Loucy (cell line): ENCODE data around the gene EBF3.

Experiments
- EZH2phosphoT487 ChIP-seq: fragments of 200-600 bp; IDR thresholded peaks from 2 replicates; pipeline ENCODE4 v1.6.1; 2018; ENCODE audit warnings: antibody characterized with exemption, mild to moderate bottlenecking, moderate library complexity, borderline replicate concordance
- TF ChIP-seq, protein P1 (sequence below): fragments of 200-600 bp; sonication (generic); conservative IDR thresholded peaks from 2 replicates; pipeline ENCODE4 v1.5.1; 2014; ENCODE audit warnings: mild to moderate bottlenecking, antibody characterized with exemption, low read length

DNA sequence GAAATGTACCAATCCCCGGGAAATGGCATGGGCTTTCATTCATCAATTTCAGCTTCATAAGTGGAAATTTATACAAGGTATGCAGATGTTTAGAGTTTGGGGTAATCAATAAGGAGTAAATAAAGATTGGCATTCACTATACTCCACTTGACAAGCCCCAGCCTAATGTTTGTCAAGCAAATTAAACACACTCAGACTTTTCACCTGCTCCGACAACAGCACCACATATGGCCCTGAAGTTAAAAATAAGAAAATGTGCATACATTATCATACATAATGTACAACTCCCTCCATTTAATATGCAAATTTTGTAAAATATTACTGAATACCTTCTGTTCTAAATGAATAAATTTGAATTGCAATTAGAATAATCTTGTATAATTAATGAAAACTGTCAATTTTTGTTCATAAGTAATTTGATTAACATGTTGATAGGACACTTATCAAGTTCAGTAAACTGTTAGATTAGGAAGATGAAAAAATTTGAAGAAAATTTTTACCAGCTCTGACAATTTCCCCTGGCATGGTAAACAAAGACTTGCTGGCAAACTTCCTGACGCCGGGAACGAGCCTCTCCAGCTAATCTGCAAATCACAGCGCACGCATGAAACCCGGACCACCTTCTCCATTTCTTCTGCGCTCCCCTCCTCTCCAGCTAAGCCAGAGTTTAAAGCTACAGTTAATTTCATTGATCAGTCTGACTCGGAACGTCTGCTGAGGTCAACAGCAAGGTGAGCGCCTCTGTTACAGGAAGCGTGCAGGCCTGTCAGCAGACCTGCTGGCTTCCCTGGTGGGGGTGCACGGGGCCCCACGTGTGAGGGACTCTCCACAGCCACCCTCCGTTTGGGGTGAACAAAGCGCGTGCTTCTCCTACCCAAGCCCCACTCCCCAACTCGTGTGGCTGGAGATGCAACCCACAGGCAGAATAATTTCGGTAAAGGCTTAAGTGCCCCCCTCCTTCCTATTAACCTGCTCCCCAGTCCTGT is 70.7 kb downstream of the EBF3 start:
- TF ChIP-seq, protein P1, sequence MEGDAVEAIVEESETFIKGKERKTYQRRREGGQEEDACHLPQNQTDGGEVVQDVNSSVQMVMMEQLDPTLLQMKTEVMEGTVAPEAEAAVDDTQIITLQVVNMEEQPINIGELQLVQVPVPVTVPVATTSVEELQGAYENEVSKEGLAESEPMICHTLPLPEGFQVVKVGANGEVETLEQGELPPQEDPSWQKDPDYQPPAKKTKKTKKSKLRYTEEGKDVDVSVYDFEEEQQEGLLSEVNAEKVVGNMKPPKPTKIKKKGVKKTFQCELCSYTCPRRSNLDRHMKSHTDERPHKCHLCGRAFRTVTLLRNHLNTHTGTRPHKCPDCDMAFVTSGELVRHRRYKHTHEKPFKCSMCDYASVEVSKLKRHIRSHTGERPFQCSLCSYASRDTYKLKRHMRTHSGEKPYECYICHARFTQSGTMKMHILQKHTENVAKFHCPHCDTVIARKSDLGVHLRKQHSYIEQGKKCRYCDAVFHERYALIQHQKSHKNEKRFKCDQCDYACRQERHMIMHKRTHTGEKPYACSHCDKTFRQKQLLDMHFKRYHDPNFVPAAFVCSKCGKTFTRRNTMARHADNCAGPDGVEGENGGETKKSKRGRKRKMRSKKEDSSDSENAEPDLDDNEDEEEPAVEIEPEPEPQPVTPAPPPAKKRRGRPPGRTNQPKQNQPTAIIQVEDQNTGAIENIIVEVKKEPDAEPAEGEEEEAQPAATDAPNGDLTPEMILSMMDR = no peak
- TF ChIP-seq EZH2phosphoT487 = no peak
